Thoracic aorta (tissue), 2 donors: Measurements from ENCODE around the gene ZNF730. TPM values are rescaled to one million over a fixed set of nuclear protein-coding genes. Genes with fewer than 3 reads are reported as not detected.

Experiments used
- ATAC-seq: fragments of 150-250 bp; one replicate; pipeline ENCODE4 v1.8.0; 2017; ENCODE audit warnings: low read depth; ENCODE audit not compliant: insufficient number of reproducible peaks, low FRiP score
- DNase-seq: peaks from one replicate; pipeline ENCODE4 v3.0.0-alpha.2; 2020; ENCODE audit warnings: low spot score
- H3K27ac ChIP-seq, 2 donors: fragments of 200-600 bp; sonication (generic); 1 replicate in 1 of 2; 2 replicates in 1 of 2; pipeline ENCODE4 v1.5.1; 2016; ENCODE audit warnings: mild to moderate bottlenecking in 2 of 2, moderate library complexity in 2 of 2
- H3K27me3 ChIP-seq: fragments of 200-600 bp; sonication (generic); replicated peaks from 2 replicates; pipeline ENCODE4 v1.6.0; 2016; ENCODE audit warnings: mild to moderate bottlenecking; ENCODE audit not compliant: insufficient read depth
- H3K36me3 ChIP-seq: fragments of 200-600 bp; sonication (generic); one replicate; pipeline ENCODE4 v1.5.1; 2016
- H3K4me1 ChIP-seq, 2 donors: fragments of 200-600 bp; sonication (generic); 1 replicate in 1 of 2; 2 replicates in 1 of 2; pipeline versions ENCODE4 v1.5.1 to v1.6.0; 2016; ENCODE audit warnings: low read depth in 2 of 2, mild to moderate bottlenecking in 1 of 2; ENCODE audit not compliant: control insufficient read depth in 1 of 2
- H3K4me3 ChIP-seq: fragments of 200-600 bp; sonication (generic); 2 replicates; pipeline ENCODE4 v1.5.1; 2016; ENCODE audit warnings: mild to moderate bottlenecking
- H3K9me3 ChIP-seq: fragments of 200-600 bp; sonication (generic); 2 replicates; pipeline ENCODE4 v1.5.1; 2016
- total RNA-seq, 2 donors: library from RNA; depleted of rRNA; stranded (reverse); fragments of >200 nt; gene quantifications; one replicate each; pipeline versions ENCODE4 v1.1.0 to v1.2.3, GENCODE V29; 2016
- TF ChIP-seq, protein P1 (sequence below): fragments of 200-600 bp; sonication (generic); IDR thresholded peaks from one replicate; pipeline ENCODE4 v1.5.1; 2019; ENCODE audit warnings: antibody characterized with exemption

ZNF730 gene
- total RNA-seq, 2 donors from 2014 or later: not detected

- H3K27ac ChIP-seq: no peak overlapping the region
- H3K36me3 ChIP-seq: no peaks in the 10 kb centered on the region
- ATAC-seq (no peak), DNase-seq (no peak)
- H3K9me3 ChIP-seq: no peaks in the 10 kb centered on the region
- no peaks in the 10 kb centered on the region for H3K4me1 ChIP-seq
- H3K27me3 ChIP-seq: no peaks in the 10 kb centered on the region
- H3K4me3 ChIP-seq: no peak overlapping the region
- TF ChIP-seq, protein P1, sequence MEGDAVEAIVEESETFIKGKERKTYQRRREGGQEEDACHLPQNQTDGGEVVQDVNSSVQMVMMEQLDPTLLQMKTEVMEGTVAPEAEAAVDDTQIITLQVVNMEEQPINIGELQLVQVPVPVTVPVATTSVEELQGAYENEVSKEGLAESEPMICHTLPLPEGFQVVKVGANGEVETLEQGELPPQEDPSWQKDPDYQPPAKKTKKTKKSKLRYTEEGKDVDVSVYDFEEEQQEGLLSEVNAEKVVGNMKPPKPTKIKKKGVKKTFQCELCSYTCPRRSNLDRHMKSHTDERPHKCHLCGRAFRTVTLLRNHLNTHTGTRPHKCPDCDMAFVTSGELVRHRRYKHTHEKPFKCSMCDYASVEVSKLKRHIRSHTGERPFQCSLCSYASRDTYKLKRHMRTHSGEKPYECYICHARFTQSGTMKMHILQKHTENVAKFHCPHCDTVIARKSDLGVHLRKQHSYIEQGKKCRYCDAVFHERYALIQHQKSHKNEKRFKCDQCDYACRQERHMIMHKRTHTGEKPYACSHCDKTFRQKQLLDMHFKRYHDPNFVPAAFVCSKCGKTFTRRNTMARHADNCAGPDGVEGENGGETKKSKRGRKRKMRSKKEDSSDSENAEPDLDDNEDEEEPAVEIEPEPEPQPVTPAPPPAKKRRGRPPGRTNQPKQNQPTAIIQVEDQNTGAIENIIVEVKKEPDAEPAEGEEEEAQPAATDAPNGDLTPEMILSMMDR: no peak
Observed at GRCh38 chr19:23093832-23094231, 23.0 kb upstream of the ZNF730 start.

DNA sequence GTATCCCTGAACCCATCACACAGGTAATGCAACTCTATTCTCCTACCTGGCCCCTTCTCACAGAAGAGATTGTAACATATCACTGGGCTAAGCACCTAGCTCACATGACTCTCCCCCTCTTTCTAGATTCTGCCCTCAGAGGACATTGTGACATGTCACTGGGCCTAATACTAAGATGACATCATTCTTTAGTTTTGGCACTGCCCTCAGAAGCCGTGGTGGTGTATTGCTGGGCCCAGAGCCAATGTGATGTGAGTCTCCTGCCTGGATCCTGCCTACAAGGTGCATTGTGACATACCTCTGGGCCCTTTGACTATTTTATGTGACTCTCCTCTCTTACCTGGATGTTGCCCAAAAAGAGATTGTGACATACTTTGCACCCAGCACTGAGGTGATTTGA is 21.4 kb upstream of the ZNF730 start:
- H3K27me3 ChIP-seq: no peaks in the 10 kb centered on the region
- no peaks in the 10 kb centered on the region for H3K9me3 ChIP-seq
- ATAC-seq: no peak
- H3K4me3 ChIP-seq: no peak overlapping the region
- TF ChIP-seq, protein P1: no peak
- H3K27ac ChIP-seq: no peak overlapping the region
- H3K36me3 ChIP-seq: no peaks in the 10 kb centered on the region
- H3K4me1 ChIP-seq: no peaks in the 10 kb centered on the region
- no peak for DNase-seq

GRCh38 chr19:23098286-23098685 is 18.5 kb upstream of the ZNF730 start:
- TF ChIP-seq, protein P1: no peak
- no peaks in the 10 kb centered on the region for H3K9me3 ChIP-seq
- no peak overlapping the region for H3K27ac ChIP-seq
- H3K36me3 ChIP-seq: no peaks in the 10 kb centered on the region
- DNase-seq (no peak), ATAC-seq (no peak)
- H3K4me3 ChIP-seq: no peak overlapping the region
- H3K27me3 ChIP-seq: no peaks in the 10 kb centered on the region
- no peaks in the 10 kb centered on the region for H3K4me1 ChIP-seq

- H3K4me3 ChIP-seq: no peak overlapping the region
- no peaks in the 10 kb centered on the region for H3K36me3 ChIP-seq
- no peak overlapping the region for H3K27ac ChIP-seq
- no peaks in the 10 kb centered on the region for H3K4me1 ChIP-seq
- TF ChIP-seq, protein P1: no peak
- ATAC-seq (no peak), DNase-seq (no peak)
- H3K9me3 ChIP-seq: no peaks in the 10 kb centered on the region
- no peaks in the 10 kb centered on the region for H3K27me3 ChIP-seq
Observed at GRCh38 chr19:23098988-23099387, 17.8 kb upstream of the ZNF730 start.

- Histone ChIP-seq H3K9me3 (no peaks in the 10 kb centered on the region), H3K27me3 (no peaks in the 10 kb centered on the region), H3K36me3 (no peaks in the 10 kb centered on the region), H3K27ac (no peak overlapping the region), H3K4me3 (no peak overlapping the region), H3K4me1 (no peaks in the 10 kb centered on the region)
- ATAC-seq (no peak), DNase-seq (no peak)
- TF ChIP-seq, protein P1: no peak
Observed at GRCh38 chr19:23099966-23100365, 16.9 kb upstream of the ZNF730 start.
